Stomach (tissue), 9 donors: ENCODE data around the gene BATF. TPM values are rescaled to one million over a fixed set of nuclear protein-coding genes. Genes with fewer than 3 reads are reported as not detected.
A peak's percentile ranks its signal among the peaks of the same experiment; 100 is the strongest.

Source experiments
- DNase-seq, 2 donors: peaks; one replicate each; pipeline versions ENCODE4 v3.0.0 to v3.0.0-alpha.2; 2013 to 2019
- H3K27ac ChIP-seq, 5 donors: fragments of 200-600 bp in 4 of 5; sonication (generic) in 4 of 5; one replicate each; pipeline ENCODE4 v1.5.1; 2013 to 2019; ENCODE audit warnings: mild to moderate bottlenecking in 1 of 5, moderate library complexity in 1 of 5
- H3K27me3 ChIP-seq, 3 donors: fragments of 200-600 bp; sonication (generic); one replicate each; pipeline ENCODE4 v1.5.1; 2017 to 2019; ENCODE audit warnings: mixed run types in 1 of 3
- H3K36me3 ChIP-seq, 4 donors: fragments of 200-600 bp; sonication (generic); 1 replicate in 3 of 4; 2 replicates in 1 of 4; pipeline ENCODE4 v1.5.1; 2016 to 2019
- H3K4me1 ChIP-seq, 4 donors: fragments of 200-600 bp; sonication (generic); one replicate each; pipeline ENCODE4 v1.5.1; 2016 to 2019
- H3K4me3 ChIP-seq, 4 donors: fragments of 200-600 bp; sonication (generic) in 3 of 4; one replicate each; pipeline ENCODE4 v1.5.1; 2016 to 2019; ENCODE audit warnings: mild to moderate bottlenecking in 1 of 4
- H3K9me3 ChIP-seq, 4 donors: fragments of 200-600 bp; sonication (generic); one replicate each; pipeline ENCODE4 v1.5.1; 2016 to 2019
- EP300 ChIP-seq: sonication (generic); formaldehyde crosslinking; IDR thresholded peaks from one replicate; pipeline ENCODE4 v1.6.1; 2017; ENCODE audit warnings: antibody characterized with exemption
- POLR2A ChIP-seq, 4 donors: fragments of 450-650 bp; IDR thresholded peaks; one replicate each; pipeline ENCODE4 v1.6.1; 2016; ENCODE audit warnings: antibody characterized with exemption in 4 of 4, control low read depth in 2 of 4, mild to moderate bottlenecking in 1 of 4, moderate library complexity in 1 of 4
- POLR2AphosphoS5 ChIP-seq, 3 donors: sonication (generic); formaldehyde crosslinking; IDR thresholded peaks; one replicate each; pipeline ENCODE4 v1.6.1; 2016; ENCODE audit warnings: antibody characterized with exemption in 3 of 3
- WGBS, 5 donors: extraction: QIAGEN DNeasy Blood & Tissue Kit in 3 of 5; methylation state at CpG; one replicate each; pipeline versions ENCODE4 v1.1.5 to v1.1.7; 2013 to 2018; 5-methylcytosine and 5-hydroxymethylcytosine counted together
- intact Hi-C: fragments of 100-400 bp; cut with DNase I; formaldehyde crosslinking; loops from one replicate; pipeline ENCODE4 v1.15.1; 2023; ENCODE audit warnings: low total_unique reads
- polyA plus RNA-seq, 3 donors: library from polyadenylated mRNA; stranded (reverse); fragments of 200-250 nt; gene quantifications; one replicate each; pipeline ENCODE4 v1.2.3, GENCODE V29; 2013
- total RNA-seq, 5 donors: library from RNA; depleted of rRNA; stranded (reverse); fragments of >200 nt; gene quantifications; one replicate each; pipeline versions ENCODE4 v1.1.0 to v1.2.3, GENCODE V29; 2014 to 2016
- TF ChIP-seq, protein P1 (sequence below), 7 experiments: fragments of 450-650 bp in 4 of 7; fragments of 200-600 bp in 3 of 7; sonication (generic) in 3 of 7; IDR thresholded peaks; one replicate each; pipeline ENCODE4 v1.5.1; 2016 to 2019; ENCODE audit warnings: antibody characterized with exemption in 7 of 7, control low read depth in 2 of 7, mild to moderate bottlenecking in 1 of 7
- donor health status: healthy with polysubstance abuse.
- donor health status: Bipolar disorder and iron deficiency.
- donor health status: healthy.

Gene BATF
- total and polyA plus RNA-seq, 8 donors: 1.3 to 17.7 (median 7.4) TPM; not detected in 2

GRCh38 chr14:75547552-75548250 lies 25.4 kb downstream of the BATF start:
- H3K4me1 ChIP-seq: peaks cover 1 to 16% (median 8%) of the 10 kb centered on the region in 4 donors
- 83 to 93% (median 88%) methylated on average over 11 of the region's 11 CpGs for WGBS, 5 donors
- H3K36me3 ChIP-seq: peaks cover 0 to 5% (median 2%) of the 10 kb centered on the region in 4 donors
- no peaks in the 10 kb centered on the region for H3K9me3 ChIP-seq
- H3K27me3 ChIP-seq: peaks cover 0 to 13% (median 0%) of the 10 kb centered on the region in 3 donors
- TF ChIP-seq POLR2AphosphoS5 (IDR thresholded peaks at IDR 0.05) (no peak), POLR2A (IDR thresholded peaks at IDR 0.05) (no peak), EP300 (no peak)
- TF ChIP-seq, protein P1, sequence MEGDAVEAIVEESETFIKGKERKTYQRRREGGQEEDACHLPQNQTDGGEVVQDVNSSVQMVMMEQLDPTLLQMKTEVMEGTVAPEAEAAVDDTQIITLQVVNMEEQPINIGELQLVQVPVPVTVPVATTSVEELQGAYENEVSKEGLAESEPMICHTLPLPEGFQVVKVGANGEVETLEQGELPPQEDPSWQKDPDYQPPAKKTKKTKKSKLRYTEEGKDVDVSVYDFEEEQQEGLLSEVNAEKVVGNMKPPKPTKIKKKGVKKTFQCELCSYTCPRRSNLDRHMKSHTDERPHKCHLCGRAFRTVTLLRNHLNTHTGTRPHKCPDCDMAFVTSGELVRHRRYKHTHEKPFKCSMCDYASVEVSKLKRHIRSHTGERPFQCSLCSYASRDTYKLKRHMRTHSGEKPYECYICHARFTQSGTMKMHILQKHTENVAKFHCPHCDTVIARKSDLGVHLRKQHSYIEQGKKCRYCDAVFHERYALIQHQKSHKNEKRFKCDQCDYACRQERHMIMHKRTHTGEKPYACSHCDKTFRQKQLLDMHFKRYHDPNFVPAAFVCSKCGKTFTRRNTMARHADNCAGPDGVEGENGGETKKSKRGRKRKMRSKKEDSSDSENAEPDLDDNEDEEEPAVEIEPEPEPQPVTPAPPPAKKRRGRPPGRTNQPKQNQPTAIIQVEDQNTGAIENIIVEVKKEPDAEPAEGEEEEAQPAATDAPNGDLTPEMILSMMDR (IDR thresholded peaks at IDR 0.05): no peak
- no peak for DNase-seq
- intact Hi-C loops: no loop called here
- H3K27ac ChIP-seq: no peak overlapping the region
- no peak overlapping the region for H3K4me3 ChIP-seq

GRCh38 chr14:75548544-75548943 lies 26.3 kb downstream of the BATF start:
- intact Hi-C loops: no loop called here
- peak in 1 of 2 donors; percentile 21 for DNase-seq
- H3K27ac ChIP-seq: no peak overlapping the region
- peaks cover 0 to 13% (median 0%) of the 10 kb centered on the region in 3 donors for H3K27me3 ChIP-seq
- no peaks in the 10 kb centered on the region for H3K9me3 ChIP-seq
- peaks cover 0 to 7% (median 2%) of the 10 kb centered on the region in 4 donors for H3K4me1 ChIP-seq
- 43 to 55% (median 44%) methylated on average over 6 to 7 of the region's 7 CpGs for WGBS, 5 donors
- no peak overlapping the region for H3K4me3 ChIP-seq
- TF ChIP-seq POLR2A (IDR thresholded peaks at IDR 0.05) (no peak), POLR2AphosphoS5 (IDR thresholded peaks at IDR 0.05) (no peak), EP300 (no peak)
- H3K36me3 ChIP-seq: peaks cover 0 to 5% (median 2%) of the 10 kb centered on the region in 4 donors

GRCh38 chr14:75549169-75549568 lies 26.9 kb downstream of the BATF start:
- Histone ChIP-seq H3K36me3 (peaks cover 0 to 5% (median 2%) of the 10 kb centered on the region in 4 donors), H3K9me3 (no peaks in the 10 kb centered on the region), H3K4me1 (peaks cover 0 to under 1% (median 0%) of the 10 kb centered on the region in 4 donors), H3K27me3 (peaks cover 0 to 13% (median 0%) of the 10 kb centered on the region in 3 donors), H3K27ac (no peak overlapping the region), H3K4me3 (no peak overlapping the region)
- DNase-seq: no peak
- WGBS, 5 donors: 68 to 87% (median 75%) methylated on average over 5 of the region's 5 CpGs
- TF ChIP-seq, protein P1 (IDR thresholded peaks at IDR 0.05): no peak
- no peak for TF ChIP-seq POLR2A (IDR thresholded peaks at IDR 0.05)
- TF ChIP-seq EP300: no peak
- no peak for TF ChIP-seq POLR2AphosphoS5 (IDR thresholded peaks at IDR 0.05)
- intact Hi-C loops: no loop called here

DNA sequence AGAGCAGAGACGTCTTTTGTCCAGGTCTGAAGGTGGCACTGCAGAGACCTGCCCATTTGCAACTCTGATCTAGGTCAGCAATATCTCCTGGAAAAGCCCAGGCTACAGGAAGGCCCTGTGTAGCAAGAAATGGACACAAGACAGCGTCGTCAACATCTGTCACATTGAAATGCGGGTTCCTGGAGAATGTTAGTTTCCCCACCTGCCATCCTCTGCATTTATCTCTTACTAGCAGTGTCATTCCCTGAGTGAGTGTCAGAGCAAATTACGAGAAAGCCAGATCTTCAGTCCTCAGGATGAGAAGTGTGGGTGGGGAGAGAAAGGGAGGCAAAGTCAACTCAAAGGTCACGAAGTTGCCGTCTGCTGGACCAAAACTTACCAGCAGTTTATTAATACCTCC lies 28.8 kb downstream of the BATF start:
- Histone ChIP-seq H3K27me3 (peaks cover 0 to 6% (median 0%) of the 10 kb centered on the region in 3 donors), H3K9me3 (no peaks in the 10 kb centered on the region), H3K4me1 (no peaks in the 10 kb centered on the region), H3K27ac (no peak overlapping the region), H3K4me3 (no peak overlapping the region), H3K36me3 (peaks cover 0 to 5% (median 2%) of the 10 kb centered on the region in 4 donors)
- intact Hi-C loops: no loop called here
- TF ChIP-seq, protein P1 (IDR thresholded peaks at IDR 0.05): no peak
- TF ChIP-seq POLR2AphosphoS5 (IDR thresholded peaks at IDR 0.05) (no peak), POLR2A (IDR thresholded peaks at IDR 0.05) (no peak)
- WGBS, 5 donors: 79 to 88% (median 80%) methylated on average over 7 of the region's 7 CpGs
- no peak for DNase-seq

DNA sequence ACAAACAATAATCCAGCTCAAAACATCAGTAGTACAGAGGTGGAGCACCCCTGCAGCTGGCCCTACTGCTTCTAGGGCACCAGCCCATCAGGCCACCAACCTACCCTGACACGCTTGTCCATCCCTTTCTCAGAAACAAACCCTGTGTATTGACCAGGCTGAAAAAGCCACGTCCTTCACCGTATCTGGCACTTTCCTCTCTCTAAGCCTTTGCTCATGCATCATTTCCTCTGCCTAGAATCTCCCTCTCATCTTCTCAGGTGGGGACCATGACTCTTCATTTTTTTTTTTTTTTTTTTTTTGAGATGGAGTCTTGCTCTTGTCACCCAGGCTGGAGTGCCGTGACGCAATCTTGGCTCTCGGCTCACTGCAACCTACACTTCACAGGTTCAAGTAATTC lies 30.9 kb downstream of the BATF start:
- intact Hi-C loops: no loop called here
- Histone ChIP-seq H3K9me3 (peaks cover 0 to 12% (median 3%) of the 10 kb centered on the region in 4 donors), H3K4me3 (no peak overlapping the region), H3K4me1 (no peaks in the 10 kb centered on the region), H3K27ac (no peak overlapping the region), H3K27me3 (no peaks in the 10 kb centered on the region), H3K36me3 (no peaks in the 10 kb centered on the region)
- TF ChIP-seq POLR2AphosphoS5 (IDR thresholded peaks at IDR 0.05) (no peak), POLR2A (IDR thresholded peaks at IDR 0.05) (no peak)
- TF ChIP-seq, protein P1 (IDR thresholded peaks at IDR 0.05): no peak
- no peak for DNase-seq
- WGBS, 5 donors: 83 to 97% (median 94%) methylated on average over 6 of the region's 6 CpGs
